Ovary (tissue), 9 donors: ENCODE data around the gene DEGS2. TPM values are rescaled to one million over a fixed set of nuclear protein-coding genes. Genes with fewer than 3 reads are reported as not detected.

Experiments
- DNase-seq, 5 donors: peaks; one replicate each; pipeline ENCODE4 v3.0.0-alpha.2; 2019 to 2020
- H3K27ac ChIP-seq, 2 donors: fragments of 200-600 bp; one replicate each; pipeline versions ENCODE4 v1.5.1 to v1.8.0; 2019 to 2022
- H3K27me3 ChIP-seq: fragments of 200-600 bp; one replicate; pipeline ENCODE4 v1.8.0; 2022
- H3K36me3 ChIP-seq: fragments of 200-600 bp; sonication (generic); one replicate; pipeline ENCODE4 v1.5.1; 2019
- H3K4me1 ChIP-seq: one replicate; pipeline ENCODE4 v1.8.1; 2013; ENCODE audit warnings: mild to moderate bottlenecking, moderate library complexity; ENCODE audit not compliant: insufficient read depth
- H3K4me3 ChIP-seq: fragments of 200-600 bp; sonication (generic); one replicate; pipeline ENCODE4 v1.5.1; 2017
- H3K9me3 ChIP-seq, 2 donors: fragments of 200-600 bp in 1 of 2; sonication (generic) in 1 of 2; one replicate each; pipeline versions ENCODE4 v1.5.1 to v1.8.1; 2013 to 2019; ENCODE audit warnings: mild to moderate bottlenecking in 1 of 2, moderate library complexity in 1 of 2
- EP300 ChIP-seq: sonication (generic); formaldehyde crosslinking; IDR thresholded peaks from one replicate; pipeline ENCODE4 v1.6.1; 2017; ENCODE audit warnings: antibody characterized with exemption
- POLR2A ChIP-seq: fragments of 450-650 bp; IDR thresholded peaks from one replicate; pipeline ENCODE4 v1.6.1; 2017; ENCODE audit warnings: antibody characterized with exemption, mild to moderate bottlenecking, moderate library complexity
- WGBS, 3 donors: extraction: QIAGEN DNeasy Blood & Tissue Kit in 1 of 3; methylation state at CpG; one replicate each; pipeline versions ENCODE4 v1.1.5 to v1.1.7; 2013 to 2017; 5-methylcytosine and 5-hydroxymethylcytosine counted together
- intact Hi-C, 4 donors: fragments of 100-400 bp; cut with DNase I; formaldehyde crosslinking; loops; one replicate each; pipeline versions ENCODE4 v1.11.0 to v1.15.1; 2022 to 2023
- polyA plus RNA-seq, 2 donors: library from polyadenylated mRNA; stranded (reverse); fragments of 200-250 nt in 1 of 2; fragments of 350-450 nt in 1 of 2; fragmentation: Illumina TruSeq in 1 of 2; extraction: RNeasy Lipid Tissue Mini Kit (QIAGEN cat#74804) in 1 of 2; gene quantifications; one replicate each; pipeline ENCODE4 v1.2.3, GENCODE V29; 2013 to 2014
- total RNA-seq, 7 donors: library from RNA; depleted of rRNA in 2 of 7; stranded (reverse); fragments of >200 nt in 2 of 7; fragmentation: NEBNext Ultra II Directional in 3 of 7; extraction: Animal tissue kit (Norgen Biotek cat#: 25700) in 3 of 7; gene quantifications; one replicate each; pipeline versions ENCODE4 v1.1.0 to v1.2.4, GENCODE V29; 2016 to 2023
- TF ChIP-seq, protein P1 (sequence below), 3 donors: fragments of 450-650 bp in 2 of 3; fragments of 200-600 bp in 1 of 3; IDR thresholded peaks; one replicate each; pipeline versions ENCODE4 v1.5.1 to v1.8.0; 2016 to 2022; ENCODE audit warnings: antibody characterized with exemption in 3 of 3, mild to moderate bottlenecking in 1 of 3
- donor health status: DM: no; HTN: no; CAD: no; lungs with moderate emphysema.
- donor health status: DM: no; HTN: no; CAD: no.
- donor health status: Bipolar disorder and iron deficiency.
- donor health status: DM: yes; HTN: yes; CAD: no.
- donor health status: DM: no; HTN: no; CAD: no.
- donor health status: DM: yes; HTN: yes; CAD: no.

The DEGS2 gene
- total and polyA plus RNA-seq, 9 donors, result 0.45 to 7.9 (median 2.3) TPM; not detected in 1

DNA sequence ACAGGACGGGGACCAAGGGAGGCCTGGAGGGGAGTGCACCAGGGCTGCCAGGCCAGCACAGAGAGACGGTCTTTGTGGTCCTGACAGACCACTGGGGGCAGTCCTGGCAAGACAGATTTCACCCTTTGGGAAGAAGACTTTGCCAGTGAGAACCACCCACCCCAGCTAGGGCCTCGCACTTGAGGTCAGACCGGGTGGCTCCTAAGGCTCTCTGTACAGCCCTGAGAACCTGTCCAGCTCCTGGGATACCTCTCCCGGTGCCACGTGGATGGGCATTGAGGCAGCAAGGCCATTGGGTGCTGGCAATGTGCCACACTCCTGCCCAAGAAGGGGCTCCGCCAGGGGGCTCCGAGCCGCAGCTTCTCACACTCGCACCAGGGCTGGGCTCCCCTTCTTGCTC lies 42.4 kb downstream of the DEGS2 start:
- H3K36me3 ChIP-seq, result no peaks in the 10 kb centered on the region
- H3K27me3 ChIP-seq, result no peaks in the 10 kb centered on the region
- TF ChIP-seq POLR2A, result no peak
- TF ChIP-seq, protein P1, sequence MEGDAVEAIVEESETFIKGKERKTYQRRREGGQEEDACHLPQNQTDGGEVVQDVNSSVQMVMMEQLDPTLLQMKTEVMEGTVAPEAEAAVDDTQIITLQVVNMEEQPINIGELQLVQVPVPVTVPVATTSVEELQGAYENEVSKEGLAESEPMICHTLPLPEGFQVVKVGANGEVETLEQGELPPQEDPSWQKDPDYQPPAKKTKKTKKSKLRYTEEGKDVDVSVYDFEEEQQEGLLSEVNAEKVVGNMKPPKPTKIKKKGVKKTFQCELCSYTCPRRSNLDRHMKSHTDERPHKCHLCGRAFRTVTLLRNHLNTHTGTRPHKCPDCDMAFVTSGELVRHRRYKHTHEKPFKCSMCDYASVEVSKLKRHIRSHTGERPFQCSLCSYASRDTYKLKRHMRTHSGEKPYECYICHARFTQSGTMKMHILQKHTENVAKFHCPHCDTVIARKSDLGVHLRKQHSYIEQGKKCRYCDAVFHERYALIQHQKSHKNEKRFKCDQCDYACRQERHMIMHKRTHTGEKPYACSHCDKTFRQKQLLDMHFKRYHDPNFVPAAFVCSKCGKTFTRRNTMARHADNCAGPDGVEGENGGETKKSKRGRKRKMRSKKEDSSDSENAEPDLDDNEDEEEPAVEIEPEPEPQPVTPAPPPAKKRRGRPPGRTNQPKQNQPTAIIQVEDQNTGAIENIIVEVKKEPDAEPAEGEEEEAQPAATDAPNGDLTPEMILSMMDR (IDR thresholded peaks at IDR 0.05), result no peak
- intact Hi-C loops, result loop anchor here in 1 of 4 donors (10.0 kb wide), 1 partner anchor 132 kb away; no protein-coding TSS in a partner anchor
- no peak overlapping the region for H3K27ac ChIP-seq
- H3K4me1 ChIP-seq, result peaks cover 9% of the 10 kb centered on the region
- no peaks in the 10 kb centered on the region for H3K9me3 ChIP-seq
- no peak for DNase-seq
- 85 to 91% (median 89%) methylated on average over 9 to 10 of the region's 10 CpGs for WGBS, 3 donors
- H3K4me3 ChIP-seq, result no peak overlapping the region

DNA sequence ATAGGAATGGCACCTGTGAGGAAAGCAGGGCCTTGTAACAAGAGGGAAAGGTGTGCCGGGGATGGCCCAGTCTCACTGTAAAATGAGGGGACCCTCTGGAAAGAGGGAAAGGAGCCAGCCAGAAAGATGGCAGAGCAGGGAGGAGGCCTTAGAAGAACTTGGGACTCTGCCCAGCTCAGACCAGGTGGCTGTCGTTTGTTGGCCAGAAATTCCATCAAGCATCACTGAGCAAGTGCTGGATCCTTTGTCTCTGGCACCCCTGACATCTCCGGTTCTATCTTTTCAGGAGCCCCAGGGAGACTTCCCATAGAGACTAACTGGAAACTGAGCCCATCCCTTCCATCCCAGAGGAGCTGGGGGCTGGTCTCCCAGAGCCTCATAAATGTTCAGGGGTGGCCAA lies 43.3 kb downstream of the DEGS2 start:
- no peak for TF ChIP-seq EP300
- TF ChIP-seq, protein P1 (IDR thresholded peaks at IDR 0.05), result no peak
- no peak for TF ChIP-seq POLR2A
- Histone ChIP-seq H3K9me3 (no peaks in the 10 kb centered on the region), H3K4me1 (peaks cover 9% of the 10 kb centered on the region), H3K27me3 (no peaks in the 10 kb centered on the region), H3K27ac (no peak overlapping the region), H3K4me3 (no peak overlapping the region), H3K36me3 (no peaks in the 10 kb centered on the region)
- WGBS, 3 donors, result 66 to 83% (median 73%) methylated on average over 3 of the region's 3 CpGs
- intact Hi-C loops, result loop anchor here in 1 of 4 donors (10.0 kb wide), 1 partner anchor 131 kb away; no protein-coding TSS in a partner anchor
- no peak for DNase-seq

DNA sequence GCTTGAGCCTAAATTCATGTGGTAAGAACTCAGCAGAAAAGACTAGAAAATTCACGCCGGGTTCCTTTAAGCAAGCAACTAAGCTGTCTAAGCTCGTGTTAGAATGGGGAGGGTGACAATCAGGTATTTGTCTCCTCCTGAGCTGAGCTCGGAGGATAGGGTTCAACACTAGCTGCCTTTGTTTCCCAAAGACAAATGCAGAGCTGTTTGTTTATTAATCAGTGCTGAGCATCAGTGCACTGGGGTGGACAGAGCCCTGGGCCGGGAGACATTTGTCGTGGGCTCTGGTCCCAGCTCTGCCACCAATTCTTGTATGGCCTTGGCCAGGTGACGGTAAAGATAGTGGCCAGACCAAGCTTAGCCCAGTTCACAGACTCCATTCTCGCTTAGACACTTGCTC lies 43.7 kb downstream of the DEGS2 start:
- DNase-seq, result no peak
- H3K27me3 ChIP-seq, result no peaks in the 10 kb centered on the region
- TF ChIP-seq POLR2A, result no peak
- TF ChIP-seq EP300, result no peak
- TF ChIP-seq, protein P1 (IDR thresholded peaks at IDR 0.05), result no peak
- no peaks in the 10 kb centered on the region for H3K9me3 ChIP-seq
- no peak overlapping the region for H3K27ac ChIP-seq
- H3K36me3 ChIP-seq, result no peaks in the 10 kb centered on the region
- 95 to 97% (median 97%) methylated on average over 8 of the region's 8 CpGs for WGBS, 3 donors
- peaks cover 9% of the 10 kb centered on the region for H3K4me1 ChIP-seq
- H3K4me3 ChIP-seq, result no peak overlapping the region
- intact Hi-C loops, result loop anchor here in 1 of 4 donors (10.0 kb wide), 1 partner anchor 131 kb away; no protein-coding TSS in a partner anchor

DNA sequence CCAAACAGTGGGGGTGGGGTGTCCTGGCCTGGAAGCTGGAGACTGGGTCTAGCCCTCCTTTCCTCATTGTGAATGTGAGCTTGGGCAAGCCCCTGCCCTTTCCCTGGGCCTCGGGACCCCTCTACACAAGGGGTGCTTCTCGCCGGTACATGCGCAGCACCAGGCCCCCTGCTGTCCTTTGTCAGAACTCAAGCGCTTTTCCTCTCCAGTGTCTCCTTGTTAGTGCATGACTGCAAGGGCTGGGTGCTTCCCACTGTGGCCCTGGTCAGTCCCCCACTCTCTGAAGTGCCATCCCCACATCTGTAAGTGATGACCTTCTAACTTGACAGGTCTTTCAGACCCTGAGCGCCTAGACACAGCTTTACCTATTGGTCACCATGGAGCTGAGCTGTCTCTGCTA lies 44.2 kb downstream of the DEGS2 start:
- H3K4me3 ChIP-seq, result no peak overlapping the region
- peaks cover 9% of the 10 kb centered on the region for H3K4me1 ChIP-seq
- intact Hi-C loops, result loop anchor here in 1 of 4 donors (10.0 kb wide), 1 partner anchor 130 kb away; no protein-coding TSS in a partner anchor
- H3K9me3 ChIP-seq, result no peaks in the 10 kb centered on the region
- no peak overlapping the region for H3K27ac ChIP-seq
- 91 to 98% (median 93%) methylated on average over 6 of the region's 6 CpGs for WGBS, 3 donors
- no peaks in the 10 kb centered on the region for H3K27me3 ChIP-seq
- DNase-seq, result no peak
- TF ChIP-seq, protein P1 (IDR thresholded peaks at IDR 0.05), result no peak
- TF ChIP-seq POLR2A, result no peak
- no peak for TF ChIP-seq EP300
- H3K36me3 ChIP-seq, result no peaks in the 10 kb centered on the region
